Measurements from ENCODE around the gene PLD4.
"Not testable (repeated sequence)": the region's sequence is repeated elsewhere in the genome, so short reads cannot be mapped to it uniquely, and the experiment has no call there.

The PLD4 gene

GRCh38 chr14:104942586-104942985 lies 17.9 kb downstream of the PLD4 start:
- DNase-seq = no peak

GRCh38 chr14:104943216-104944015 lies 18.7 kb downstream of the PLD4 start:
- not testable (repeated sequence) for DNase-seq

GRCh38 chr14:104944016-104944308 lies 19.3 kb downstream of the PLD4 start:
- DNase-seq = not testable (repeated sequence)

GRCh38 chr14:104944436-104945205 lies 19.9 kb downstream of the PLD4 start:
- DNase-seq = not testable (repeated sequence)

- not testable (repeated sequence) for DNase-seq
These were observed 20.6 kb downstream of the PLD4 start for GRCh38 chr14:104945266-104945665.

GRCh38 chr14:104945986-104946965 lies 21.6 kb downstream of the PLD4 start:
- DNase-seq = not testable (repeated sequence)

- not testable (repeated sequence) for DNase-seq
These were observed 22.5 kb downstream of the PLD4 start for GRCh38 chr14:104947201-104947600.

- DNase-seq = not testable (repeated sequence)
These were observed 23.4 kb downstream of the PLD4 start for GRCh38 chr14:104947881-104948735.

GRCh38 chr14:104948736-104949031 lies 24.0 kb downstream of the PLD4 start:
- DNase-seq = no peak

GRCh38 chr14:104949406-104949955 lies 24.8 kb downstream of the PLD4 start:
- not testable (repeated sequence) for DNase-seq

GRCh38 chr14:104950021-104950420 lies 25.3 kb downstream of the PLD4 start:
- no peak for DNase-seq

GRCh38 chr14:104950701-104951100 lies 26.0 kb downstream of the PLD4 start:
- not testable (repeated sequence) for DNase-seq

GRCh38 chr14:104951863-104952657 lies 27.4 kb downstream of the PLD4 start:
- not testable (repeated sequence) for DNase-seq

- no peak for DNase-seq
These were observed 28.4 kb downstream of the PLD4 start for GRCh38 chr14:104953097-104953496.

- DNase-seq = no peak
These were observed 29.4 kb downstream of the PLD4 start for GRCh38 chr14:104953896-104954656.

- DNase-seq = no peak
These were observed 30.2 kb downstream of the PLD4 start for GRCh38 chr14:104954746-104955395.

- no peak for DNase-seq
These were observed 30.7 kb downstream of the PLD4 start for GRCh38 chr14:104955396-104955770.

- DNase-seq = no peak
These were observed 31.7 kb downstream of the PLD4 start for GRCh38 chr14:104956290-104956890.
